Muscle layer of colon (tissue), 2 donors: ENCODE results near the gene SP100.

Experiments
- H3K27ac ChIP-seq: one replicate; pipeline ENCODE4 v1.7.0; 2013; ENCODE audit warnings: low read depth, mild to moderate bottlenecking, low read length, moderate library complexity
- H3K27me3 ChIP-seq, 2 donors: one replicate each; pipeline ENCODE4 v1.7.0; 2013; ENCODE audit warnings: low read length in 2 of 2, mild to moderate bottlenecking in 2 of 2; ENCODE audit not compliant: insufficient read depth in 2 of 2, control insufficient read depth in 1 of 2
- H3K36me3 ChIP-seq: one replicate; pipeline ENCODE4 v1.7.0; 2013; ENCODE audit warnings: mild to moderate bottlenecking, low read length; ENCODE audit not compliant: insufficient read depth
- H3K4me1 ChIP-seq: one replicate; pipeline ENCODE4 v1.7.0; 2013; ENCODE audit warnings: mild to moderate bottlenecking, low read length; ENCODE audit not compliant: insufficient read depth
- H3K4me3 ChIP-seq, 2 donors: one replicate each; pipeline ENCODE4 v1.7.0; 2013; ENCODE audit warnings: low read length in 2 of 2, low read depth in 1 of 2, mild to moderate bottlenecking in 1 of 2, moderate library complexity in 1 of 2
- H3K9ac ChIP-seq: one replicate; pipeline ENCODE4 v1.7.0; 2013; ENCODE audit warnings: low read length
- H3K9me3 ChIP-seq: one replicate; pipeline ENCODE4 v1.7.0; 2013; ENCODE audit warnings: mild to moderate bottlenecking, low read length
- donor health status: abdominal sarcoma.
- donor health status: Adenocarcinoma of cecum.

The SP100 gene

DNA sequence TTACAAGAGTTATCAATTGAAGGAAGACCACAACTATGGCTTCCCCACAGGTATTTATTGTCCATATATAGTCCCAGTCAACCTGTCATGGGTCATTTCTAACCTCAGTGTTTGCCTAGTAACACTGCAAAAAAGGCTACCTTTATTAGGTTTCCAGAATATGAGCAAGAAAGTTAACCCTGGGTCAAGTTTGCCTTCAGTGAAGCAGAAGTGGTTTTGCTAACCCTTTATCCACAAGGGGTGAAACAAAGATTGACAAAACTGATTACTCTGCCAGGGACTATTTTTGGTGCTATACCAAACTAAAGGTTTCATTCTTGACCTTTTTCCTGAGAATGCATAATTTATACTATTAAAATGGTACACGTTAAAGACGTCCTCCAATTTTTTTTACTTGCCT, 28.8 kb downstream of the SP100 start:
- Histone ChIP-seq H3K27ac (no peak overlapping the region), H3K36me3 (peaks cover 44% of the 10 kb centered on the region), H3K4me1 (no peaks in the 10 kb centered on the region), H3K9me3 (no peaks in the 10 kb centered on the region), H3K4me3 (no peak overlapping the region), H3K27me3 (no peaks in the 10 kb centered on the region), H3K9ac (no peak overlapping the region)

DNA sequence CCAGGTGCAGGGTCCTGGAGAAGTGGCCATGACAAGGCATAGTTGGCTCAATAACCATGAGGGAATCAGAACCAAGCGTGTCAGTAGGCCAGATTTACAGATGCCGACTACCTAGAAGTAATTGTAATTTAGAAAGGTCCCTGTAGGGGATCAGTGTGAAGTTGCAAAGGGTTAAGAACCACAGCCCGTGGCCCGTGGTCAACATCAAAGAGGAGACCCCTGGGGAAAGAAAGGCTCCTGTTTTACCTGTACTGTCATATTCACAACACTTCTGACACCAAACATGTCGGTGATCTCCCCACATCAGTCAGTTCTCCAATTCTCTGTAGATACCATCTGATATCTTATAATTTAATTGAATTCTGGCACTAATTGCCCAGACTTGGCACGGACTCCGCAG, 31.0 kb downstream of the SP100 start:
- no peaks in the 10 kb centered on the region for H3K4me1 ChIP-seq
- H3K27me3 ChIP-seq: no peaks in the 10 kb centered on the region
- no peak overlapping the region for H3K9ac ChIP-seq
- H3K27ac ChIP-seq: no peak overlapping the region
- H3K4me3 ChIP-seq: no peak overlapping the region
- H3K9me3 ChIP-seq: no peaks in the 10 kb centered on the region
- peaks cover 61% of the 10 kb centered on the region for H3K36me3 ChIP-seq

DNA sequence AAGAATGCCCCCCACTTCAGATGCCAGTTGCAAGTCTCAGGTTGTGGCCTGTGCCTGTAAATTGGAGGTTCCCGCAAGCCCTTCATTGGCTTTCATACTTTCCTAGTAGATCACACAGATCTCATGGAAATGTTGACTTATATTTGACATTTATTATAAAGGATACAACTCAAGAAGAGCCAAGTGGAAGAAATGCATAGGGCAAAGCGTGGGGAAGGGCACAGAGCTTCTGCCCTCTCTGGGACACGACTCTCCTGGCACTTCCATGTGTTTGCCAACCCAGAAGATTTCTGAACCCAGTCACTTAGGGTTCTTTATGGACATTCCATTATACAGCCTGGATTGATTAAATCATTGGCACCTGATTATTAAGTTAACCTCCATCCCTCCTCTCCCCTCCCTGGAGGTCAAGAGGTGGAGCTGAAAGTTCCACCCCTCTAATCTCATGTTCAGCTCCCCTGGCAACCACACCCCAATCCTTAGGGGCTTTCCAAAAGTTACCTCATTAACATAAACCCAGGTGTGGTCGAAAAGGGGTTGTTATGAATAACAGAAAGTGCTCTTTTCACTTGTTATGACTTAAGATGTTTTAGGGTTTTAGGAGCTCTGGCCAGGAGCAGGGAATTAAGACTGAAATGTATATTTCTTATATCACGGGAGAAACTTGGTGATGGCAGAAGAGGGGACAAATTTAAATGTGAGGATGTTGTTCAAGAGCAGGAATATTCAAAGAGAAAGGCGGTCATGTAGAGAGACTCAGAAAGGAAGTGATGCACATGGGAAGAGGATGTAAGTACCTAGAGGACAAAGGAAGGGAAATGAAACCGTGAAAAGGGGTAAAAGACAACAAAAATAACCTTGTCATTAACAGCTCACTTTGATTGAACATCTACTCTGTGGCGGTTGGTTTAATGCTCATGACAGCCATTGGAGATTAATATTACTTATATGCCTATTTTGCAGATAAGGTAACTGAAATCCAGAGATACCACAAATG, 31.8 kb downstream of the SP100 start:
- Histone ChIP-seq H3K4me1 (no peaks in the 10 kb centered on the region), H3K4me3 (no peak overlapping the region), H3K27ac (no peak overlapping the region), H3K27me3 (no peaks in the 10 kb centered on the region), H3K9ac (no peak overlapping the region), H3K36me3 (peaks cover 63% of the 10 kb centered on the region), H3K9me3 (no peaks in the 10 kb centered on the region)

DNA sequence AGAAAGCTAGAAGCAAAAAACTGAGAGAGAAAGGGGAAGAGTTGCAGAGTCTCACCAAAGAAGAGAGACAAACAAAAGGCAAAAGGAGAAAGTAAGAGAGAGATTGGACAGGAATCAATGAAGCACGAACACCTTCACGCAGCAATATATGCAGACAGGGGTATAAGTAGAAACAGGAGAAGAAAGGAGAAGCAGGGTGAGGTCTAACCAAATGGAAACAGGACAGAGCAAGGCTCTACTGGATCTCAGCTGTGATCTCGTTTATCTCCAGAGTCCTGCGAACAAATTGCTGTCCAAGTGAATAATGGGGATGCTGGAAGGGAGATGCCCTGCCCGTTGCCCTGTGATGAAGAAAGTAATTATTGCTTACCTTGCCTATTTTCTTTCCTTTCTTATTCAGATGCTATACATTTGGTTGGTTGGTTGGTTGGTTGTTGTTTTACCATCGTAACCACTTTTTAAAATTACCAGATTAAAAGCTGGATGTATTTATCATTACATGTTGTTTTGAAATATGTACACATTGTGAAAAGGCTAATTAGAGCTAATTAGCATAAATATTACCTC, 34.0 kb downstream of the SP100 start:
- Histone ChIP-seq H3K9me3 (no peaks in the 10 kb centered on the region), H3K4me3 (no peak overlapping the region), H3K27ac (no peak overlapping the region), H3K9ac (no peak overlapping the region), H3K36me3 (peaks cover 63% of the 10 kb centered on the region), H3K27me3 (no peaks in the 10 kb centered on the region), H3K4me1 (no peaks in the 10 kb centered on the region)

DNA sequence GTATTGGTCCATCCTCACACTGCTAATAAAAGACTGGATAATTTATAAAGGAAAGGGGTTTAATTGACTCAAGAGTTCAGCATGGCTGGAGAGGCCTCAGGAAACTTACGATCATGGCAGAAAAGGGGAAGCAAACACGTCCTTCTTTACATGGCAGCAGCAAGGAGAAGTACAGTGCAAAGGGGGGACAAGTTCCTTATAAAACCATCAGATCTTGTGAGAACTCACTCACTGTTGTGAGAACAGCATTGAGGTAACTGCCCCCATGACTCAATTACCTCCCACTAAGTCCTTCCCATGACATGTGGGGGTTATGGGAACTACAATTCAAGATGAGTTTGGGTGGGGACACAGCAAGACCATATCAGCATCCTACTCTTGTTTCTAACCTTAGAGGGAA, 37.0 kb downstream of the SP100 start:
- no peak overlapping the region for H3K27ac ChIP-seq
- no peaks in the 10 kb centered on the region for H3K9me3 ChIP-seq
- no peak overlapping the region for H3K9ac ChIP-seq
- no peaks in the 10 kb centered on the region for H3K27me3 ChIP-seq
- H3K4me1 ChIP-seq: no peaks in the 10 kb centered on the region
- peaks cover 67% of the 10 kb centered on the region for H3K36me3 ChIP-seq
- H3K4me3 ChIP-seq: no peak overlapping the region

DNA sequence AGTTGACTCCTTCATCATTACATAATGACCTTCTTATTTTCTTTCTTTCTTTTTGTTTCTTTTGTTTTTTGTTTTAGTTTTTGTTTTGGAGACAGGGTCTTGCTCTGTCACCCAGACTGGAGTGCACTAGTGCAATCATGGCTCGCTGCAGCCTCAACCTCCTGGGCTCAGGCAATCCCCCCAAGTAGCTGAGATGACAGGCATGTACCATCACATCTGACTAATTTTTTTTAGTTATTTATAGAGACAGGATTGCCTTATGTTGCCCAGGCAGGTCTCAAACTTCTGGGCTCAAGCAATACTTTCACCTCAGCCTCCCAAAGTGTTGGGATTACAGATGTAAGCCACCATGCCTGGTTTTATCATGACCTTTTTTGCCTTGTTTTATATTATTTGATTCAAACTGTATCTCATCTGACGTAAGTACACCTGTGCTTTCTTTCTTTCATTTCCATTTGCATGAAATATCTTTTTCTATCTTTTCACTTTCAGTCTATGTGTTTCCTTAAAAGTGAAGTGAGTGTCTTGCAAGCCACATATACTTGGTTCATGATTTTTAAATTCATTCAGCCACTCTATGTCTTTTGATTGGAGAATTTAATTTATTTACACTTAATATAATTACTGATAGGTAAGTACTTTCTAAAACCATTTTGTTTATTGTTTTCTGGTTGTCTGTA, 39.1 kb downstream of the SP100 start:
- Histone ChIP-seq H3K27ac (no peak overlapping the region), H3K4me3 (no peak overlapping the region), H3K9me3 (no peaks in the 10 kb centered on the region), H3K9ac (no peak overlapping the region), H3K36me3 (peaks cover 55% of the 10 kb centered on the region), H3K4me1 (no peaks in the 10 kb centered on the region), H3K27me3 (no peaks in the 10 kb centered on the region)

DNA sequence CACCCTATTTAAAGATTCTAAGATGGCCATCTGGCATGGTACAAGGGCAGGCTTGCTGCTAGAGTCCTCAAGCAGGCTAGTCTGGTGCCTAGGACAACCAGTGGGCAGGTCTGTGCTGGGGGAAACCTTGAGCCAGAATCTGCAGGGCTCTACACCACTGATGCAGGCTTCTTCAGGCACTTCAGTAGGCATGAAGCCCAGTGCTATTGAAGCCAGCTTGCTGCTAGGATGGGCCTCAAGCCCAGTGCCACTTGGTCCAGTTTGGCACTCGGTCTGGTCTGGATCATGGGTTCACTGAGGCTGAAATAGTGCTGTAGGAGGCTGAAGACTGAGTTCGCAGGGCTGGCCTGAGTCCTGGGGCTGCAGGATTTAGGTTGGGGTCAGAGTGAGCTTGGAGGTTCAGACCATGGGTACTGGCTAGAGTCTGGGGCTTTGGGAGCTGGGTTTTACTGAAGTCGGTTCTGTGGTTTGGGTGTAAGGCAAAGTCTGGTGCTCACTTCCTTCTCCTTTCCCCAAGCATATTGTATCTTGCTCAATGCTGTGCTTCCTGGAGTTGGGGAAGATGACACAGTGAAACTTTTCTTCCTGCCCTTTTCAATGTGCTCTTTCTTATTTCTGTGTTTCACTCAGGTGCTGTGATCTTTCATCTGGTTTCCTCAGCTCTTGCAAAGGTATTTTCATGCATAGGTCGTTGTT, 41.2 kb downstream of the SP100 start:
- H3K36me3 ChIP-seq: peaks cover 45% of the 10 kb centered on the region
- H3K27ac ChIP-seq: no peak overlapping the region

DNA sequence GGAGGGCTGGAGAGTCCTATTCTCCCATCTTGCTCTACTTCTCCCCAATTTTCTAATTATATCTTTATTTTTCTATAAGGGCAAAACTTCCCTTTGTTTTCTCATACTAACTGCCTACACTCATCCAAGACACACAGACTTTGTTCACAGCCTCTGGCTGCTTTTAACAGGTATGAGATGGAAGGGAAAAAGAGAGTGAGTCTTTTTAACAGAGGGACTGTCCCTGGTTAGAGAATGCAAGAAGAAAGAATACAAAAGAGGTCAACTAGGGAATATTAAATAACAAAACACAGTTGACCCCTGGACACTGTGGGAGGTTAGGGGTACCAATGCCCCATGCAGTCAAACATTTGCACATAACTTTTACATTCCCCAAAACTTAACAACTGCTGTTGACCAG, 41.8 kb downstream of the SP100 start:
- Histone ChIP-seq H3K4me1 (no peaks in the 10 kb centered on the region), H3K27me3 (no peaks in the 10 kb centered on the region), H3K9ac (no peak overlapping the region), H3K27ac (no peak overlapping the region), H3K36me3 (peaks cover 51% of the 10 kb centered on the region), H3K4me3 (no peak overlapping the region), H3K9me3 (no peaks in the 10 kb centered on the region)

More for the DNA sequence above, 41.2 kb downstream of the SP100 start:
- H3K4me1 ChIP-seq: no peaks in the 10 kb centered on the region
- H3K9me3 ChIP-seq: no peaks in the 10 kb centered on the region
- no peaks in the 10 kb centered on the region for H3K27me3 ChIP-seq
- no peak overlapping the region for H3K4me3 ChIP-seq
- no peak overlapping the region for H3K9ac ChIP-seq

DNA sequence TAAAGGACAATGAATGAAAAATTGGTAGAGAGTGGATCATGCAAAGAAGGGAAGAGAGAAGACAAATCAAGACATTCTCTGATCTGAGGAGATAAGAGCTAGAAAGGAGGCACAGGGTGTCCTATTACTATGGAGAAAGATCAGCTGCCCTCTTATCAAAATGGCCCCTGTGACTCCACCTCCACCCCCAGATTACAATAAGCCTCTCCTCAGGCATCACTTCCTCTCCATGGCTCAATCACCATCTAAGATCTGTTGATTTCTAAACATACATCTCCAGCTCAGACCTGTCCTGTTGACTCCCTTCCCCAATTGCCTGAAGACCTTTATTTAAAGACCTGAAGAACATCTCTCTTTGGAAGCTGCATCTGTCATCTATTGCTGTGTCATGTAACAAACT, 43.2 kb downstream of the SP100 start:
- no peaks in the 10 kb centered on the region for H3K27me3 ChIP-seq
- H3K9ac ChIP-seq: no peak overlapping the region
- no peak overlapping the region for H3K27ac ChIP-seq
- H3K9me3 ChIP-seq: no peaks in the 10 kb centered on the region
- peaks cover 64% of the 10 kb centered on the region for H3K36me3 ChIP-seq
- no peak overlapping the region for H3K4me3 ChIP-seq
- no peaks in the 10 kb centered on the region for H3K4me1 ChIP-seq

DNA sequence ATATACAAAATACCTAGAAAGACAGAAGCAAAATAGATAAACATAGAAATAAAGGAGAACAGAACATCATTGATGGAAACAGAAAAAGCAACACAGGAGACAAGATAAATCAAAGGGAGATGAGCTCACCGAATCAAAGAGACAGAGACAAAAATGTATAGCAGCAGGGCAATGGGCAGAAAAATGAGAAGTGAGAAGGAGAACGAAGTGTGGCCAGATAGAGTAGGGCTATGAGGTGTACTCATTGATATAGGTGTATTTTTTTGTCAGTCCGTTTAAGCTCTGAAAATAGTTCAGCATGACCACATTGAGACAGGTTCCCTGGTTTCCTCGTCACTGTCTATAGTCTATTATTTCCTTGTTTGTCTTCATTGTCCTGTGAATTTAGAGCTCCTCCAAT, 55.1 kb downstream of the SP100 start:
- Histone ChIP-seq H3K36me3 (peaks cover 38% of the 10 kb centered on the region), H3K4me1 (no peaks in the 10 kb centered on the region)

DNA sequence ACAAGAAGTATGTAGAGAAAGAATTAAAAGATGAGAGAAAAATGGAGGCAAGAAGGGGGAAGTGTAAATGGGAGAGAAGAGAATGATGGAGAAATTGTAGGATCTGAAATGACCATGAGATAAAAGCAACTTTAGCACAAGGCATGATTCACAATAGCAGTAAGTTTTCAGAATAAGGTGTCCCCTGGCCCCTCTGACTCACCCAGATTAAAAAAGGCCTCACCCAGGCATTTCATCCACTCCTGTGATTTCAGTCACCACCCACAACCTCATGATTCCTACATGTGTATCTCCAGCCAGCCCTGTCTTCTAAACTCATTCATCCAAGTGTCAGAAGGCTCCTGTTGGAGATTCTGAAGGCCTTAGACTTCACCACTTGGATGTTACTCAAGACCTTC, 56.6 kb downstream of the SP100 start:
- H3K4me1 ChIP-seq: no peaks in the 10 kb centered on the region
- H3K36me3 ChIP-seq: peaks cover 28% of the 10 kb centered on the region

More for the DNA sequence above, 55.1 kb downstream of the SP100 start:
- H3K4me3 ChIP-seq: no peak overlapping the region
- no peak overlapping the region for H3K9ac ChIP-seq
- H3K27ac ChIP-seq: no peak overlapping the region
- no peaks in the 10 kb centered on the region for H3K9me3 ChIP-seq
- no peaks in the 10 kb centered on the region for H3K27me3 ChIP-seq

More for the DNA sequence above, 56.6 kb downstream of the SP100 start:
- no peak overlapping the region for H3K9ac ChIP-seq
- no peaks in the 10 kb centered on the region for H3K27me3 ChIP-seq
- no peak overlapping the region for H3K4me3 ChIP-seq
- no peak overlapping the region for H3K27ac ChIP-seq
- no peaks in the 10 kb centered on the region for H3K9me3 ChIP-seq
